HG02870 (cell line): ENCODE measurements around the gene TXLNG.

Experiments
- ATAC-seq: cut with Tn5 transposase; IDR thresholded peaks from one replicate; pipeline ENCODE4 v1.9.1; 2021; ENCODE audit warnings: mild to moderate bottlenecking, moderate library complexity; ENCODE audit not compliant: unreplicated experiment

Gene TXLNG

DNA sequence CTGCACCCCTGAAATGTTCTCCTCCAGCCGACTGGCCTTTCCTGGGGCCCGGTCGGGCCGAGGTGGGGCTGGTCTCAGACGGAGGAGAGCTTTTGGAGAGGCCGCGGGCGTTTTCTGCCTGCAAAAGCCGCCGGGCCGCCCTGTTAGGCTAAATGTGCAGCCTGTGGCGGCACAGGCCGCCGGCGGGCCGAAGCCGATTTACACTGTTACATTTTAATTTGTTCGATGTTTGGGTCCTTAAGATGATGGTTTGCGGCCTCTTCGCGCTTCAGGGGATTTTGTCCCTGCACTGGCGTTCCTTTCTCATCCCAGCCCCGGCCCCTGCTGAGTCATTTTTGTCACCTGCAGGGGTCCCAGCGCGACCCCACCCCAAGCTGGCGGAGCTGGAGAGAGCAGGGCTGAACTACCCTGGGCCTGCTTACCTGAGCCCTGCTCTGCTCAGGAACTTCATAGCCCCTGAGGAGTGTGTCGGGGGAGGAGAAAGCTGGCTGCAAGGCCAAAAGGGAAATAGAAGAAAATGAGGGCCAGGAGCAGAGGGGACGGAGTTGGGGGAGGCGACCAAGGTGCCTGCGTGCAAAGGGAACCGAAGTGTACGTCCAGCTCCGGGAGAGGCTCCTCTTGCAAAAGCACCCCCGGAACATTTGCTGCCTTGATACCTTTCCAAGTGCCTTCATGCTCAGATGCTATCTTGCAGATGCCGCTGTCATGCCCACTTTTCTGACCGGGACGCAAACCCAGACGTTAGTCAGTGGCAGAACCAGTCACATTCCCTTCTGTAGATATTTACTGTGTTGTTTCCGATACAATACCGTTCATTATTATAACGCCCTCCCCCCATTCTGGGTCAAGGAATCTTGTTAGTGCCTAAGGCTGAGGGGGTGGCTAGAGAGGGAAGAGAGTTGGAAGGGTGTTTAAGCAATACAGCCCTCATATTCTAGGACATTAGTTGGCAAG is 84.9 kb downstream of the TXLNG start:
- peak; percentile 3 for ATAC-seq

DNA sequence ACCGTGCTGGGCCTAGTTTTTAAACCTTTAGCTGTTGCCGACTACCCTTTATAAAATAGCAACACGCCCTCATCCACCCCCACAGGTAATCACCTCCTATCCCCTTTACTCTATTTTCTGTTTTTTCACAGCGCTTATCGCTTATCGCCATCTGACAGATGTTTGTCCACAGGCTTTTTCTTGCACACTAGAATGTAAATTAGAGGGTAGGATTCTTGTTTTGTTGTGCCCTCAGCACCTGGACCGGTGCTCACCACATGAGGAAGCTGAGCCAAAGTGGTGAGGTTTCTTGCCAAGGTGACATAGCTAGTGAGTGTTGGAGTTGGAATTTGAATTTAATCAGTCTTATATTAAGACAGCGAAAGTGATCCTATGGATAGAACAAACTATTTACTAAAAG is 86.8 kb downstream of the TXLNG start:
- ATAC-seq: no peak

DNA sequence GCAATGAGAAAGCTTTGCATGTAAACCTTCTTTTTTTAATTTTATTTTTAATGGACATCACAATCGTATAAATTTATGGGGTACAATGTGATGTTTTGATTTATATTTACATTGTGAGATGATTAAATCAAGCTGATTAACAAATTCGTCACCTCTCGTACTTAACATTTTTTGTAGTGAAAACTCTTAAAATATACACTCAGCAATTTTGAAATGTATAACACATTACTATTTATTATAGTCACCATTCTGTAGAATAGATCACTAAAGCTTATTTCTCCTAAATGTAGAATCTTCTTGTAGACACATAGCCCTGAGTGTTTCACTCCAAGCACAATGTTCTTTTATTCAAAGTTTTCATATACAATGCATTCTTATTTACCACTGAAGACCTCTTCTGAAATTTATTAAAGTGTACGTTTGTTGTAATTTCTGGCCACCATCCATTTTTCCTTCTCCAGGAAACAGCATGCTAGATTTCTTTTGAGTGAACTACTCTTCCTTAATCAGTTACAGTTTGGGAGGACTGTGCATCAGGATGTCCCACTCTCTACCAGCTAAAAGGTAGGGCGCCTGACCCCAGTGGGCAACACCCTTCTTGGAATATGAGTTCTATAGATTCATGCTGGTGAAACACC is 88.3 kb downstream of the TXLNG start:
- ATAC-seq: no peak

DNA sequence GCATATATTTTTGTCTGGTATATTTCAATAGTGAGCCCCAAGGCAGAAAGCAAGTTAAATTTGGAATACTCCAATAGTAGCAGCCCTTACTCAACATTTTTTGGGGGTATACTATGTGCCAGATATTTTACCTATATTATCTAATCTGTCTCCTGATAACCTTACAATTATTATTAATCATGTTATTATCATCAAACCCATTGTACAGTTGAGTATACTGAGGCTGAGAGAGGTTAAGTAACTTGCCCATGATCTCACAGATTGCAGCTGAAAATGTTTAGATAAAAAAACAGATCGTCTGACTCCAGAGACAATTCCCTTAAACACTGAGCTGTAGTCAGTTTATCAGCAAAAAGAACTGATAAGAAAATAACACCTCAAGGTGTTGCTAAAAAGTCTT is 90.4 kb downstream of the TXLNG start:
- ATAC-seq: no peak

DNA sequence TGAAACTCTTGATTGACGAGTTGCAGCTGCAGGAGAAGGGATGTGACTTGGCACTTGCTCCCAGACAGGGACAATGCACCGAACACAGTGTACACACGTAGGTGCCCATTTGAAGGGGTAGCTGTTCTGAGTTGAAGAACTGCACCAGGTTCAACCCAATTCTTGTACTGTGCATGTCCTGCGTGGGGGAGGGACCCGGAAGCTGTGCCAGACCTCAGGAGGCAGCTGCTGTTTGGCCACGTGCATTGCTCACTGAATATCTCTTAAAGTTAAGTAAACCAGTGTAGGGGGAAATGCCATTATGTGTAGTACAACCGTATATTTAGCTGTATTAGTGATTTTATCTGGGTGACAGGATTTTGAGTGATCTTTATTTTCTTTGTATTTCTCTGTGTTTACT is 95.9 kb downstream of the TXLNG start:
- no peak for ATAC-seq

DNA sequence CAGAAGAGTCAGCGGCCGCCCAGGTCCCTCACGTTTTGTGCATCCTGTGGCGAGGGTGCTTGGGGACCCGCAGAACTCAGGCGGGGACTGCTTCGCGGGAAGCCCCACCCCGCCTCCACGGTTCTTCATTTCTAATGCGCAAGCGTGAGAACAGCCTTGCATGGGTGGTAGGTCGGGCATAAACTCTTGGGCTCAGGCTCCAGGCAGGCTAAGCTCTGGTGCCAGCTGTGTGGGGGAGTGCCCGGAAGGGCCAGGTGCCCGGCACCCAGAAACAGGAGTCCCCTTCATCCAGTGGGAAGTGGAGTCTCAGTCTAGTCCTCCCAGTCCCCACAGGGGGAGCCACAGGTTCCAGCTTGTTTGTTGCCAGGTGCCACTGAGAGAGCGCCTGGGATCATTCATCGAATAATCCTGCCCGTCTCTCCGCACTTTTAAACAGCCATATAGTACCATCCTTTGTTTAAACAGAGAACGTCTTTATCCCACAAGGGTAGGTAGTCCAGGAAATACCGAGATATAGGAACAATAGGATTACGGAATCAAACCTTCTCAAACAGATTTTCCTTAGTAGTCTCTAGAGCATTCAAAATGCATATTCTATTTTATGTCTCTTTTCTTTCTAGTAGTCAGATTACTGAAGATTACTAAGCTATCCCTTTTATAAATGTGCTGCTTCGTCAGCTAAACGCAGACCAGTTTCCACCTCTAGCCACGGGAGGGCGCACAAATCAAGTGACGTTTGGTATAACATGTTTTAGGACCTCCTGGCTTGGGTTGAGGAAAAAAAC is 96.6 kb downstream of the TXLNG start:
- ATAC-seq: peak; percentile 60

DNA sequence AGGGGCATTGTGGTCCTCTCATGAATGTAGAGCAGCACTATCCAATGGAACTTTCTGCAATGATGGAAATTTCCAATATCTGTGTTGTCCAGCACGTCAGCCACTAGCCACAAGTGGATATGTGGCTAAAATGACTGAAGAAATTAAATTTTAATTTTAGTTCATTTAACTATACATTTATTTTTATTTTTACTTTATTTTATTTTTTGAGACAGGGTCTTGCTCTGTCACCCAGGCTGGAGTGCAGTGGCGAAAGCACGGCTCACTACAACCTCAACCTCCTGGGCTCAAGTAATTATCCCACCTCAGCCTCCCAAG is 97.2 kb downstream of the TXLNG start:
- no peak for ATAC-seq

DNA sequence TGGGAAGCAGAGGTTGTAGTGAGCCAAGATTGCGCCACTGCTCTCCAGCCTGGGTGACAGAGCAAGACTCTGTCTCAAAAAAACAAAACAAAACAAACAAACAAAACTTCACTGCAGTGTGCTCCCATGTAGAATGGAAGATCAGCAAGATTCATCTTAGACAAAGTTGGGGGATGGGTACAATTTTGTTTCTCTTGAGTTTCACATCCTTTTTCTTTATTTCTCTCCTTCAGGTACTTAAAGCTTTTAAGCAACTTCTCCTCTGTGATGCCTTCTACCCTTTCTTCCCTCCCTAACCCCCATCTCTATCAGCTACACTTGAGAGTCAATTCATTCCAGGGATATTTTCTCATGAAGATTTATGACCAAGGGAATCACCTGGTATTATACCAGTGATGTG is 99.4 kb downstream of the TXLNG start:
- no peak for ATAC-seq

DNA sequence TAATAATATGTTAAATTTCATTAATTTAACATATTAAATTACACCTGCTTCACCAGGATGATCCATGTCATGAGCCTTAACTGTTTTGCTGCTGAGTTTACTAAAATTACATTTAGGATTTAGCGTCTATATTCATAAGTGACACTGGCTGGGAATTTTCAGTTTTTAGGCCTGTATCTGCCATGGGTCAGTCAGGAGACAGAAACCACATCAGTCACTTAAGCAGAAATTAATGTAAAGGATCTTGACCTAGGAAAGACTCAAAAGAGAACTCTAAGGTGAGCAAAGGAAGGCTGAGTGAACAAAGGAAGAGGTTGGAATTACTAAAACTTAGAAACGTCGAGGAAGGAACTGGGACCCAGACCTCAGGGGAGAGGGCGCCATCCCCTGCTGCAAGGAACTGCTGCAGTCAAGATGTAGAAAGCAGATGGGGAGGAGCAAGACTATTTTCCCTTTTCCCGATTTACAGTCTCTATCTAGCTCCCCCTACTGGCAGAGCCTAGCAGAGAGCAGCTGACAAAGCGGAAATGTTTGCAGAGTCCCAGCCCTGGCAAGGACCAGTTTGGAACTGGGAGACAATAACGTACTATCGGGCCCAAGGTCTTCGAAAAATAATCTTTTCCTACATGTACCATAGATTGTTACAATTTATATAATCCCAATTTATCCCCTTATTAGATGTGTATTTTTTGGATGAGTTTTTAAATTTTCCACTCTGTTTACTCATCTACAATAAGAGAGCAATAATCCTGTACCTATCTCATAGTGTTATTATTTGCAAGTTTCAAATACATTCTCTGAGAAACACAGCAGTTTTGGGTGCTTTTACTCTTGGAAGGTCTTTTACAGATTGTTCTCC is 106.5 kb downstream of the TXLNG start:
- ATAC-seq: peak; percentile 90
